H9 (cell line): ENCODE results near the gene HERC4. TPM values are rescaled to one million over a fixed set of nuclear protein-coding genes. Genes with fewer than 3 reads are reported as not detected.

ENCODE experiments used
- DNase-seq: peaks from one replicate; pipeline ENCODE4 v3.0.0-alpha.2; 2017
- H2AFZ ChIP-seq: one replicate; pipeline ENCODE4 v1.6.1; 2013; ENCODE audit warnings: mild to moderate bottlenecking, low read length, control low read depth, moderate library complexity
- H2AK5ac ChIP-seq: 2 replicates; pipeline ENCODE4 v1.6.1; 2013; ENCODE audit warnings: low read length, control low read depth, mixed read lengths; ENCODE audit not compliant: insufficient read length
- H2BK120ac ChIP-seq: one replicate; pipeline ENCODE4 v1.6.1; 2013; ENCODE audit warnings: low read depth, mild to moderate bottlenecking, low read length, control low read depth, inconsistent platforms; ENCODE audit not compliant: poor library complexity, severe bottlenecking
- H2BK12ac ChIP-seq: 2 replicates; pipeline ENCODE4 v1.6.1; 2013; ENCODE audit warnings: low read length, control low read depth, mixed read lengths, low read depth; ENCODE audit not compliant: insufficient read length
- H2BK15ac ChIP-seq: 2 replicates; pipeline ENCODE4 v1.6.1; 2013; ENCODE audit warnings: low read depth, low read length, control low read depth
- H2BK20ac ChIP-seq: one replicate; pipeline ENCODE4 v1.6.1; 2013; ENCODE audit warnings: low read depth, mild to moderate bottlenecking, low read length, control low read depth, inconsistent platforms; ENCODE audit not compliant: poor library complexity, severe bottlenecking
- H2BK5ac ChIP-seq: 2 replicates; pipeline ENCODE4 v1.6.1; 2013; ENCODE audit warnings: low read length, control low read depth, mixed read lengths; ENCODE audit not compliant: insufficient read length
- H3K14ac ChIP-seq: 2 replicates; pipeline ENCODE4 v1.6.1; 2013; ENCODE audit warnings: low read length, control low read depth; ENCODE audit not compliant: insufficient read depth
- H3K18ac ChIP-seq: 2 replicates; pipeline ENCODE4 v1.6.1; 2013; ENCODE audit warnings: low read depth, mild to moderate bottlenecking, mixed read lengths, low read length, control low read depth; ENCODE audit not compliant: insufficient read length
- H3K23ac ChIP-seq: 2 replicates; pipeline ENCODE4 v1.6.1; 2013; ENCODE audit warnings: low read length, control low read depth, mixed read lengths, low read depth; ENCODE audit not compliant: insufficient read length
- H3K23me2 ChIP-seq: 2 replicates; pipeline ENCODE4 v1.6.1; 2013; ENCODE audit warnings: low read depth, mild to moderate bottlenecking, mixed read lengths, low read length, control low read depth; ENCODE audit not compliant: insufficient read length, poor library complexity, severe bottlenecking
- H3K27ac ChIP-seq: 2 replicates; pipeline ENCODE4 v1.5.1; 2013; ENCODE audit warnings: low read length, control low read depth, mixed read lengths, low read depth; ENCODE audit not compliant: insufficient read length
- H3K27me3 ChIP-seq: 2 replicates; pipeline ENCODE4 v1.6.1; 2013; ENCODE audit warnings: low read length, control low read depth, inconsistent platforms; ENCODE audit not compliant: insufficient read depth
- H3K4ac ChIP-seq: 2 replicates; pipeline ENCODE4 v1.6.1; 2013; ENCODE audit warnings: low read depth, mild to moderate bottlenecking, control low read depth, inconsistent platforms, low read length, moderate library complexity
- H3K4me1 ChIP-seq: 2 replicates; pipeline ENCODE4 v1.6.1; 2013; ENCODE audit warnings: low read length, control low read depth, inconsistent platforms; ENCODE audit not compliant: insufficient read depth
- H3K4me2 ChIP-seq: 2 replicates; pipeline ENCODE4 v1.6.1; 2013; ENCODE audit warnings: low read length, control low read depth, mixed read lengths; ENCODE audit not compliant: insufficient read length, insufficient read depth
- H3K56ac ChIP-seq: 2 replicates; pipeline ENCODE4 v1.6.1; 2013; ENCODE audit warnings: low read depth, mild to moderate bottlenecking, mixed read lengths, low read length, control low read depth; ENCODE audit not compliant: insufficient read length
- H3K79me1 ChIP-seq: 2 replicates; pipeline ENCODE4 v1.6.1; 2013; ENCODE audit warnings: low read depth, mild to moderate bottlenecking, moderate library complexity, low read length, control low read depth, inconsistent platforms; ENCODE audit not compliant: insufficient read depth, poor library complexity, severe bottlenecking
- H3K79me2 ChIP-seq: 2 replicates; pipeline ENCODE4 v1.6.1; 2013; ENCODE audit warnings: low read length, control low read depth, inconsistent platforms; ENCODE audit not compliant: insufficient read depth
- H3K9ac ChIP-seq: 2 replicates; pipeline ENCODE4 v1.6.1; 2013; ENCODE audit warnings: low read length, control low read depth, mixed read lengths; ENCODE audit not compliant: insufficient read length; ENCODE audit errors: extremely low read depth
- H3K9me3 ChIP-seq: one replicate; pipeline ENCODE4 v1.6.1; 2013; ENCODE audit warnings: low read depth, low read length, inconsistent platforms; ENCODE audit not compliant: control insufficient read depth
- H3T11ph ChIP-seq: one replicate; pipeline ENCODE4 v1.6.1; 2013; ENCODE audit warnings: mild to moderate bottlenecking, low read length, control low read depth, inconsistent platforms
- H4K20me1 ChIP-seq: one replicate; pipeline ENCODE4 v1.6.1; 2013; ENCODE audit not compliant: control insufficient read depth, insufficient read length, insufficient read depth
- H4K5ac ChIP-seq: 2 replicates; pipeline ENCODE4 v1.6.1; 2013; ENCODE audit warnings: low read depth, mild to moderate bottlenecking, mixed read lengths, low read length, control low read depth; ENCODE audit not compliant: insufficient read length
- H4K8ac ChIP-seq: replicated peaks from 2 replicates; pipeline ENCODE4 v1.6.1; 2013; ENCODE audit warnings: low read length, control low read depth, mixed read lengths, low read depth; ENCODE audit not compliant: insufficient read length
- H4K91ac ChIP-seq: 2 replicates; pipeline ENCODE4 v1.6.1; 2013; ENCODE audit warnings: low read depth, mild to moderate bottlenecking, moderate library complexity, mixed read lengths, low read length, control low read depth; ENCODE audit not compliant: insufficient read length
- H3K27ac Mint-ChIP-seq, 3 experiments: 2 replicates in 2 of 3; 3 replicates in 1 of 3; pipeline ENCODE4 v1.8.0; 2020 to 2021; ENCODE audit warnings: mixed read lengths in 3 of 3, mild to moderate bottlenecking in 1 of 3, moderate library complexity in 1 of 3
- H3K27me3 Mint-ChIP-seq: 2 replicates; pipeline ENCODE4 v1.8.0; 2021; ENCODE audit warnings: low read depth, mild to moderate bottlenecking, moderate library complexity, mixed read lengths
- H3K36me3 Mint-ChIP-seq, 3 experiments: 2 replicates in 2 of 3; 3 replicates in 1 of 3; pipeline ENCODE4 v1.8.0; 2020 to 2021; ENCODE audit warnings: low read depth in 3 of 3, mixed read lengths in 3 of 3; ENCODE audit not compliant: insufficient read depth in 1 of 3
- H3K4me1 Mint-ChIP-seq, 2 experiments: 2 replicates each; pipeline ENCODE4 v1.8.0; 2020; ENCODE audit warnings: mixed read lengths in 2 of 2
- H3K4me3 Mint-ChIP-seq, 2 experiments: 2 replicates in 1 of 2; 3 replicates in 1 of 2; pipeline ENCODE4 v1.8.0; 2020 to 2021; ENCODE audit warnings: mild to moderate bottlenecking in 2 of 2, mixed read lengths in 2 of 2, moderate library complexity in 1 of 2
- H3K9me3 Mint-ChIP-seq, 2 experiments: 2 replicates in 1 of 2; 3 replicates in 1 of 2; pipeline ENCODE4 v1.8.0; 2020; ENCODE audit warnings: mild to moderate bottlenecking in 2 of 2, mixed read lengths in 2 of 2, moderate library complexity in 1 of 2
- CTCF ChIP-seq: fragments of 200-600 bp; sonication (generic); conservative IDR thresholded peaks from 3 replicates; pipeline ENCODE4 v1.8.0; 2021; ENCODE audit warnings: antibody characterized with exemption, mild to moderate bottlenecking
- WGBS: extraction: QIAGEN DNeasy Blood & Tissue Kit; methylation state at CpG from one replicate; pipeline ENCODE4 v1.1.7; 2013; ENCODE audit warnings: missing lambda C conversion rate, low lambda C conversion rate, mixed read lengths; ENCODE audit not compliant: insufficient read length; ENCODE audit errors: extremely low coverage; 5-methylcytosine and 5-hydroxymethylcytosine counted together
- total RNA-seq: library from RNA; stranded (reverse); gene quantifications from 2 replicates; pipeline ENCODE4 v1.2.1, GENCODE V29; 2021

Gene HERC4
- total RNA-seq, 1 experiment from 2014 or later: 24.5 TPM

- H3K18ac ChIP-seq: no peak overlapping the region
- H3K14ac ChIP-seq: no peak overlapping the region
- no peak for TF ChIP-seq CTCF
- H3K9ac ChIP-seq: no peak overlapping the region
- peaks cover 27 to 31% of the 10 kb centered on the region in 2 experiments for H3K4me1 Mint-ChIP-seq
- H3K4me1 ChIP-seq: peaks cover 3% of the 10 kb centered on the region; the same call in 1 of the 2 replicates
- no peak overlapping the region for H4K8ac ChIP-seq
- no peak overlapping the region for H3T11ph ChIP-seq
- no peak overlapping the region for H2BK20ac ChIP-seq
- no peak overlapping the region for H2AK5ac ChIP-seq
- no CpG with 5 or more reads among the region's 2 CpGs for WGBS
- H4K5ac ChIP-seq: no peak overlapping the region
- no peaks in the 10 kb centered on the region for H3K79me1 ChIP-seq
- no peaks in the 10 kb centered on the region for H3K9me3 Mint-ChIP-seq
- H3K9me3 ChIP-seq: no peaks in the 10 kb centered on the region
- no peaks in the 10 kb centered on the region for H3K23me2 ChIP-seq
- no peaks in the 10 kb centered on the region for H3K27me3 Mint-ChIP-seq
- H4K91ac ChIP-seq: no peak overlapping the region
- no peaks in the 10 kb centered on the region for H4K20me1 ChIP-seq
- H3K79me2 ChIP-seq: no peaks in the 10 kb centered on the region
- no peak overlapping the region; a peak in 1 of 7 replicates for H3K27ac Mint-ChIP-seq
- H3K27ac ChIP-seq: no peak overlapping the region
- H2BK15ac ChIP-seq: no peak overlapping the region
- no peak overlapping the region for H3K4me3 Mint-ChIP-seq
- H2AFZ ChIP-seq: no peak overlapping the region
- DNase-seq: no peak
- no peak overlapping the region for H2BK5ac ChIP-seq
- no peaks in the 10 kb centered on the region for H3K27me3 ChIP-seq
- H3K4ac ChIP-seq: no peak overlapping the region
- no peak overlapping the region for H2BK120ac ChIP-seq
- H3K4me2 ChIP-seq: no peak overlapping the region
- H2BK12ac ChIP-seq: no peak overlapping the region
- H3K56ac ChIP-seq: no peak overlapping the region
- H3K36me3 Mint-ChIP-seq: no peaks in the 10 kb centered on the region
- no peak overlapping the region for H3K23ac ChIP-seq
Observed at GRCh38 chr10:68086011-68086410, 10.9 kb upstream of the HERC4 start.
